Measurements from ENCODE around the gene TNS3.

TNS3 gene

GRCh38 chr7:47225387-47226131, 356.4 kb downstream of the TNS3 start:
- no peaks in the 10 kb centered on the region for H3K36me3 Mint-ChIP-seq (ENCODE audit: insufficient read depth)
- ATAC-seq (replicated peaks; ENCODE audit: extremely low read depth, poor library complexity, severe bottlenecking) (no peak), DNase-seq (ENCODE audit: low spot score in 2 of 2) (no peak)
- peaks cover 7% of the 10 kb centered on the region for H3K9me3 Mint-ChIP-seq
- no peak overlapping the region for H3K27ac Mint-ChIP-seq (ENCODE audit: low read depth)
- H3K4me3 Mint-ChIP-seq, result no peak overlapping the region
- H3K27me3 Mint-ChIP-seq, result peaks cover 12% of the 10 kb centered on the region
- H3K4me1 Mint-ChIP-seq, result no peaks in the 10 kb centered on the region

All from central memory CD8-positive, alpha-beta T cell (primary cell).